Panc1 (cell line): ENCODE results near the gene GPR153. TPM values are rescaled to one million over a fixed set of nuclear protein-coding genes. Genes with fewer than 3 reads are reported as not detected.

ENCODE experiments used
- ATAC-seq: fragments of 200-7000 bp; cut with Tn5 transposase; 2 replicates; pipeline ENCODE4 v1.9.1; 2020; ENCODE audit warnings: mild to moderate bottlenecking, moderate library complexity
- BruUV-seq: library from RNA; stranded (reverse); fragments of 400-500 nt; replicated peaks from 2 replicates; lab custom pipeline; 2021; lab: Mats Ljungman, UMichigan
- CTCF ChIA-PET: fragments of 300-600 bp; sonication (Branson Sonifier 250); formaldehyde crosslinking; loops from one replicate; lab custom pipeline; 2022; ENCODE audit warnings: antibody characterized with exemption; lab: Charles Lee
- POLR2A ChIA-PET: fragments of 300-600 bp; sonication (Branson Sonifier 250); formaldehyde crosslinking; loops from one replicate; lab custom pipeline; 2022; ENCODE audit warnings: antibody characterized with exemption; lab: Charles Lee
- DNase-seq: peaks from one replicate; pipeline ENCODE4 v3.0.0-alpha.2; 2010; ENCODE audit warnings: low read depth, low spot score
- H3K27ac ChIP-seq: 2 replicates; pipeline ENCODE4 v1.5.1; 2011; ENCODE audit warnings: mild to moderate bottlenecking, low read length, inconsistent platforms
- H3K27me3 ChIP-seq: fragments of 200-500 bp; sonication (Bioruptor generic); 2 replicates; pipeline ENCODE4 v1.6.0; 2014; ENCODE audit warnings: low read length, inconsistent platforms; ENCODE audit not compliant: control insufficient read depth, insufficient read depth
- H3K36me3 ChIP-seq: fragments of 200-500 bp; sonication (Bioruptor generic); 2 replicates; pipeline ENCODE4 v1.5.1; 2014; ENCODE audit warnings: inconsistent platforms, mild to moderate bottlenecking, low read length, moderate library complexity; ENCODE audit not compliant: control insufficient read depth, insufficient read depth
- H3K4me1 ChIP-seq: 2 replicates; pipeline ENCODE4 v1.5.1; 2011; ENCODE audit warnings: inconsistent platforms, mild to moderate bottlenecking, low read length, moderate library complexity; ENCODE audit not compliant: control insufficient read depth, insufficient read depth
- H3K4me3 ChIP-seq, 2 experiments: 2 replicates each; pipeline ENCODE4 v1.5.1; 2011 to 2012; ENCODE audit warnings: low read depth in 2 of 2, low read length in 2 of 2, mild to moderate bottlenecking in 2 of 2, inconsistent platforms in 1 of 2, moderate library complexity in 1 of 2
- H3K9me3 ChIP-seq: fragments of 200-500 bp; sonication (Bioruptor generic); 2 replicates; pipeline ENCODE4 v1.5.1; 2014; ENCODE audit warnings: low read depth, mild to moderate bottlenecking, inconsistent platforms, low read length, moderate library complexity; ENCODE audit not compliant: control insufficient read depth, insufficient read depth
- POLR2AphosphoS5 ChIP-seq: IDR thresholded peaks from 2 replicates; pipeline ENCODE4 v1.6.1; 2012; ENCODE audit warnings: mild to moderate bottlenecking, low read depth, low read length, moderate library complexity
- REST ChIP-seq, 2 experiments: IDR thresholded peaks; 2 replicates each; pipeline ENCODE4 v1.6.1; 2011 to 2012; ENCODE audit warnings: low read depth in 2 of 2, control low read depth in 1 of 2, low read length in 1 of 2, mild to moderate bottlenecking in 1 of 2, moderate library complexity in 1 of 2; ENCODE audit not compliant: insufficient read depth in 1 of 2
- SIN3A ChIP-seq: IDR thresholded peaks from 2 replicates; pipeline ENCODE4 v1.6.1; 2012; ENCODE audit warnings: low read depth, mild to moderate bottlenecking, low read length, moderate library complexity, borderline replicate concordance; ENCODE audit not compliant: insufficient read depth
- TCF7L2 ChIP-seq: IDR thresholded peaks from 2 replicates; pipeline ENCODE4 v1.6.1; 2011; ENCODE audit warnings: mild to moderate bottlenecking, low read depth, low read length, inconsistent platforms
- in situ Hi-C: cut with HindIII; loops from 2 replicates; pipeline ENCODE4 v1.10.0; 2016; ENCODE audit warnings: low sequenced_read_pairs, low pct_unique_long_range_greater_than_20kb
- intact Hi-C: fragments of 100-400 bp; cut with micrococcal nuclease; formaldehyde crosslinking; loops from one replicate; pipeline ENCODE4 v1.10.0; 2022; ENCODE audit not compliant: unreplicated experiment
- total RNA-seq: library from RNA; stranded (reverse); gene quantifications from one replicate; pipeline ENCODE4 v1.2.1, GENCODE V29; 2021; ENCODE audit not compliant: unreplicated experiment
- TF ChIP-seq, protein P1 (sequence below): fragments of 450-650 bp; IDR thresholded peaks from 2 replicates; pipeline ENCODE4 v1.5.1; 2017; ENCODE audit warnings: mild to moderate bottlenecking

The GPR153 gene
- total RNA-seq, 1 experiment from 2014 or later, result 5.5 TPM

DNA sequence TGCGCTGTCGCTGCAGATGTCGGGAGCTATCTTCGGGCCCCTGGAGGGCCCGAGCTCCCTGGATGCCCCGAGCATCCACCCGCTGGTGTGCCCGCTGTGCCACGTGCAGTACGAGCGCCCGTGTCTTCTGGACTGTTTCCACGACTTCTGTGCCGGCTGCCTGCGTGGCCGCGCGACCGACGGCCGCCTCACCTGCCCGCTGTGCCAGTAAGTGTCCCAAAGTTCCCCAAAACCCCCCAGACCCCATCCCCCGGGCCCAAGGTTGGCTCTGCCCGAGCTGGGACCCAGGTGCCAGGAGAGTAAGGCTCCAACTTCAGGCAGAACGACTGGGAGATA lies 54.4 kb downstream of the GPR153 start:
- Histone ChIP-seq H3K27ac (peak overlapping the region; percentile 90), H3K4me1 (peaks cover 5% of the 10 kb centered on the region), H3K4me3 (peak overlapping the region; percentile 74 to 77), H3K36me3 (peaks cover 2% of the 10 kb centered on the region; the same call in 1 of the 2 replicates), H3K9me3 (no peaks in the 10 kb centered on the region), H3K27me3 (no peaks in the 10 kb centered on the region)
- DNase-seq (no peak), ATAC-seq (peak; percentile 1; the same call in 1 of the 2 replicates)
- CTCF ChIA-PET, result interaction anchor here (0.5 kb wide), 1 partner anchor 18 kb away, joined by 3 read pairs; no protein-coding TSS in a partner anchor
- TF ChIP-seq POLR2AphosphoS5 (no peak), REST (IDR thresholded peaks at IDR 0.05; ENCODE audit: insufficient read depth in 1 of 2, low read depth in 2 of 2, low read length in 1 of 2) (no peak), SIN3A (no peak), TCF7L2 (no peak)
- TF ChIP-seq, protein P1, sequence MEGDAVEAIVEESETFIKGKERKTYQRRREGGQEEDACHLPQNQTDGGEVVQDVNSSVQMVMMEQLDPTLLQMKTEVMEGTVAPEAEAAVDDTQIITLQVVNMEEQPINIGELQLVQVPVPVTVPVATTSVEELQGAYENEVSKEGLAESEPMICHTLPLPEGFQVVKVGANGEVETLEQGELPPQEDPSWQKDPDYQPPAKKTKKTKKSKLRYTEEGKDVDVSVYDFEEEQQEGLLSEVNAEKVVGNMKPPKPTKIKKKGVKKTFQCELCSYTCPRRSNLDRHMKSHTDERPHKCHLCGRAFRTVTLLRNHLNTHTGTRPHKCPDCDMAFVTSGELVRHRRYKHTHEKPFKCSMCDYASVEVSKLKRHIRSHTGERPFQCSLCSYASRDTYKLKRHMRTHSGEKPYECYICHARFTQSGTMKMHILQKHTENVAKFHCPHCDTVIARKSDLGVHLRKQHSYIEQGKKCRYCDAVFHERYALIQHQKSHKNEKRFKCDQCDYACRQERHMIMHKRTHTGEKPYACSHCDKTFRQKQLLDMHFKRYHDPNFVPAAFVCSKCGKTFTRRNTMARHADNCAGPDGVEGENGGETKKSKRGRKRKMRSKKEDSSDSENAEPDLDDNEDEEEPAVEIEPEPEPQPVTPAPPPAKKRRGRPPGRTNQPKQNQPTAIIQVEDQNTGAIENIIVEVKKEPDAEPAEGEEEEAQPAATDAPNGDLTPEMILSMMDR, result no peak
- in situ Hi-C loops, result no loop called here
- POLR2A ChIA-PET, result interaction anchor here (1.1 kb wide), 1 partner anchor 17 kb away, joined by 3 read pairs; no protein-coding TSS in a partner anchor
- intact Hi-C loops, result no loop called here
- BruUV-seq, result no TSS peak

DNA sequence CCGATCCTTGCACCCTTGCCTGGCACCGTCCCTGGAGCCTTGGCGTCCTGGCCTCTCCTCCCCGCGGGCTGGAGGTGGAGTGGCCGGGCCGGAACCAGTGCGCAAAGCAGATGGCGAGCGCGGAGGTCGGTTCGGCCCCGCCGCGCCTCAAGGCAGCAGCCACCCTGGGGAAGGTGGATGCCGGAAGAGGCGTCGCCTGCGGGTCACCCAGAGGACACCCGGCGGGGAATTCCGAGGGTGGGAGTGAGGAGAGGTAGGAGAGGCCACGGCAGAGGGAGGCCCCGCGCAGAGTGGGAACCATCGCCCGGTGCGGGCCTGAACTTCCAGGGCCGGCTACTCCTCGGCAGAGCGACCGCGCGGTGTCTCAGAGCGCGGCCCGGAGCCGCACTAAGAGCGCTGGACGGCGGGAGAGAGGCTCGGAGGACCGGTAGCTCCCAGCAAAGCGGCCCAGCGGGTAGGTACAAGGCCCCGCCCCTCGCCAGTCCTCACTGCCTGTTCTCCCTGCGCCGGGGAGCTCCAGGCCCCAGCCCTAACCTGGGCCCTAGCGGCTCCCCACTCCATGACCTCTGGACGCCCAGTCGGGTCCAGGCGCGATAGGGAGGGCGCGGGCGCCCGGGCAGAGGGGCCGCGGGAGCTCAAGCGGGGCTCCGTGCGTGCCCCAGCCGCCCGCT lies 54.9 kb downstream of the GPR153 start, which contains the start of gene RNF207:
Gene RNF207 (plus strand): TSS at position 271 of the 671 bp plus-strand sequence. CDS start 417 bp downstream, outside the sequence.
- no TSS peak for BruUV-seq
- ATAC-seq (peak; percentile 83), DNase-seq (no peak)
- H3K36me3 ChIP-seq, result peaks cover 2% of the 10 kb centered on the region; the same call in 1 of the 2 replicates
- no peaks in the 10 kb centered on the region for H3K9me3 ChIP-seq
- no peak for TF ChIP-seq TCF7L2
- no peak for TF ChIP-seq REST (IDR thresholded peaks at IDR 0.05; ENCODE audit: insufficient read depth in 1 of 2, low read depth in 2 of 2, low read length in 1 of 2)
- TF ChIP-seq, protein P1, result no peak
- 0 out of 2 replicates have a peak, but pooled peaks have one; percentile 82 for TF ChIP-seq SIN3A
- TF ChIP-seq POLR2AphosphoS5, result peak; percentile 89
- no peaks in the 10 kb centered on the region for H3K27me3 ChIP-seq
- CTCF ChIA-PET, result interaction anchor here (0.8 to 1.2 kb wide), 2 partner anchors 44 to 213 kb away, joined by 3 to 4 read pairs; partner anchors contain the start of gene HES2
- intact Hi-C loops, result no loop called here
- peaks cover 5% of the 10 kb centered on the region for H3K4me1 ChIP-seq
- H3K27ac ChIP-seq, result peak within 1 kb of the TSS; percentile 90
- in situ Hi-C loops, result no loop called here
- POLR2A ChIA-PET, result interaction anchor here (1.1 kb wide), 1 partner anchor 18 kb away, joined by 3 read pairs; no protein-coding TSS in a partner anchor
- peak within 1 kb of the TSS; percentile 74 to 77 for H3K4me3 ChIP-seq
